Measurements from ENCODE around the gene PLPP3.

Gene PLPP3

DNA sequence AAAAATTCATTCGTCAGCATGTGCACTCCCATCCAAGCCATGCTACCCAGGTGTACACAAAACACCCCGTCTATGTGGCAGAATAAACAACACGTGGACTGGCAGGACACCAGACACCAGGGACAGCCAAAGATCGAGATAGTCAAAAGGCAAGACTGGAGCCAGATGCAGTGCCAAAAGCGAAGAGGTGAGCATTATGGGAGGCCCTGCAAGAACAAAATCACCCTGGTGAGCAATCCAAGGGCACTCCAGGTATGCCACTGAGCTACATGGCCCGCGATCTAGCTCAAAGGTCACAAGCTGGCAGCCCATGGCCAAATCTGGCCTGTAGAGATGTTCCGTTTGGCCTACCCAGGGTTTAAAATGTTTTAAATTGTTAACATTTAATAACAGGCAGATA is 33.7 kb downstream of the PLPP3 start:
- DNase-seq = no peak

GRCh38 chr1:56543783-56544612 is 35.4 kb downstream of the PLPP3 start:
- DNase-seq = no peak

- DNase-seq = no peak
Measured at GRCh38 chr1:56542651-56543050, 36.7 kb downstream of the PLPP3 start.

DNA sequence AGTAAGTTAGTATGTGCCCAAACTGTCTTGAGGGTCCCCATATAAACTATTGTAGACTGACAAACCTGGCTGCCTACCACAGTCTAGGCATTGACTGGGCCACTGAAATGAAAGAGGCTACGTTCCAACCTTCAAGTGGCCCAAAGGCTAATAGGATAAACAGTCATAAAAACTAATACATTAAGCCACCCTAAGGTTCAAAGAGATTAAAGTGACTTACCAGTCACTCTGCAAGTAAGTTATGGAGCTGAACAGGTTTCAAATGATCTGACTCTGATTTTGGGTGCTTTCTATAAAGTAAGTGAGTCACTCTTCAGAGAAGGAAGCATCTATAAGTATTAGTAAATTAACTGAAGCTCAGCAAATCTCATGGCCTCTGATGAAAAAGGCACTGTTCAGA is 38.0 kb downstream of the PLPP3 start:
- no peak for DNase-seq

DNA sequence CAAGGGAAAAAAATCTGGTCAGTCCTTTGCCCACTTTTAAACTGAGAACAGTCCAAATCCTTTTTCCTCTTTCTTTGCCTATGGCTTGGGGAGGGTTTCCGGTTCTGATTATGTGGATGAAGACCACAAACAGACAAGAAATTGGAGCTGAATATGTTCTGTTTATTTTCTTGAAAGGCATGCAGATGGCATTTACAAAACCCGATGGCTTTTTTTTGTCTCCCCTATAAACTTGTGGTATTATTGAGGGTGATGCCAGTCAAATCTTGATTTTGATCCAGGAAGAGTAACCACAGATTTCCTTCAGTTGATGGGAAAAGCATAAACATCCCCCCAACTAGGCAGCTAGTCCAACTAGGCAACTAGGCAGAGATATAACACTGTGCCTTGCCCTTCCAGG is 38.9 kb downstream of the PLPP3 start:
- no peak for DNase-seq

GRCh38 chr1:56539520-56539931 is 39.8 kb downstream of the PLPP3 start:
- DNase-seq = no peak

GRCh38 chr1:56538532-56538931 is 40.8 kb downstream of the PLPP3 start:
- no peak for DNase-seq

DNA sequence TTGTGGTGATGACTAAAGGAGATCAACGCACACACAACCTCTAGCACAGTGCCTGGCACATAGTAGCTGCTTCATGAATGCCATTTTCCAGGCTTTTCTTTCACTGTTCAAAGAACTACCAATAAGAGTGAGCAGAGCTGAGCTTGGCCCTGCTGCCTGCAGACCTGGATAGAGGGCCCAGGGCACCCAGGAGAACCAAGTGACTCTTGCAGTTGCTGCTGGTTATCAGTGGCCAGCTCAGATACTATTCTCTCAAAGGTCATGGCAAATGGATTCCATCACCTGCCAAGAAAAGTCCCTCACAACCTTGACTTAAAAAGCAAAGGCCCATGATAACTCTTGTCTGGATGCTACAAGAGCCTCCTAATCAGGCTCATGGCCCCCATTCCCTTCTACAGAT is 41.7 kb downstream of the PLPP3 start:
- DNase-seq = no peak

DNA sequence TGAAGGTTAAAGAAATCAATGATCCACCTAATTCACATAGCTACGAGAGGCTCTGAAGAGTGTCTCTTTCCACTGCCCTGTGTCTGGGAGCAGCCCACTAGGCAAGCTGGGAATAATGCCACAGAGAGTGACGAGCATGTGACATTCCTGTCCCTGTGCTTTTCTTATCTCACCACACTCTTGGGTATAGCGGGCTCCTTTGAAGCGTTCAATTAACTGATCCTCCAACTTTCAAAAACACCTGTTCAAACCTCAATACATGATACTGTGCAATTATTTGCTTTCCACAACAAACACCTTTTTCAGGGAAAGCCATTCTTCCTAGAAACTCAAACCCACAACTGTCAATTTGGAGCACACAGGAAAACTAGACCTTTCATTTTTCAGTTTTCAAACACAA is 43.4 kb downstream of the PLPP3 start:
- no peak for DNase-seq

- no peak for DNase-seq
Measured at GRCh38 chr1:56535362-56535761, 44.0 kb downstream of the PLPP3 start.

- no peak for DNase-seq
Measured at GRCh38 chr1:56534130-56534651, 45.2 kb downstream of the PLPP3 start.

DNA sequence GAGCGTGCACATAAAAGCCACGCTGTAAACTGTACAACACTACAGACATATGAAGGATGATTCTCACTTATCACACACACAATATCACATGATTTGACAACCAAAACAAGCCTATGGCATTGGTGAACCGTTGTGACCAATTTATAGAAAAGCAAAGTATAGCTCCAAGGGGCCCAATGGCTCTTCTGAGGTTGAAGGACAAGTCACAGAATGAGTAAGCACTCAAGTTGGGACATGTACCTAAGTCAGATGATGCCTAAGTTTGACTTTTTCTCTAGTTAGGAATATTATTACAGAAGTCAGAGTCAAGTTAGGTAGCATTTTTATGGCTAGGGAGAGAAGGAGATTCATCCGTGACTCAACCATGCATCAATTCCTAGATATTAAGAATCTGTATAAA is 45.7 kb downstream of the PLPP3 start:
- no peak for DNase-seq

- no peak for DNase-seq
Measured at GRCh38 chr1:56533197-56533596, 46.2 kb downstream of the PLPP3 start.

- no peak for DNase-seq
Measured at GRCh38 chr1:56532350-56532683, 47.0 kb downstream of the PLPP3 start.

DNA sequence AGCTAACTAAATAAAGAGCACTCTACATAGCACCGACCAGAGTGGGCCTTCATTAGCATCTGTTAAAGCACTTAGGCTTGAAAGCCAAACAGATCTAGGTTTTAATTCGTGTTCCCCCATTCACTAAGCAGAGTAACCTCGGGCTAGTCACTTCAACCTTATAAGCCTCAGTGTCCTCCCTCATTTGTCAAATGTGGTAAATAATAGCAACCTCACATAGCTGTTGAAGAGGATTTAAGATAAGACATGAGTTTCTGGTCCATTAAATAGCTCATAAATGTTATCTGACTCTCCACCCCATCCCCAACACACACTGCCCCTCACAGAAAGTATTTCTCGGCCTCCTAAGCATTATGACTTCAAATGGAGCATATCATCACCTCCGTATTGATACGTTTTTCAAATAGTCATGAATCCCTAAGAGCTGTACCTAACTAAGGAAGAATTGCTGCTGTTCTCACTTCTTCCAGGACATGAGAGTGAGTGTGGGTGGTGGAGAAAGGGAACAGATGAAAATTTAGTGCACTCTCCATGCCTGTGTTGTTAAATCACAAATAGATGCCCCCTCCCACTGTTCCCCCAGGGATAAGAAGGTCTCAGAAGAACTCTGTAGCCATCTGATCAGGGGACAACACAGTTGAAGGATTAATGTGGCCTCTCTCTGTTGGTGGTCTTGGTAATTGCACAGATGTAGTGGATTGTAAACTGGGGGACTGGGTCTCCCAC is 47.6 kb downstream of the PLPP3 start:
- DNase-seq = peak; percentile 79

DNA sequence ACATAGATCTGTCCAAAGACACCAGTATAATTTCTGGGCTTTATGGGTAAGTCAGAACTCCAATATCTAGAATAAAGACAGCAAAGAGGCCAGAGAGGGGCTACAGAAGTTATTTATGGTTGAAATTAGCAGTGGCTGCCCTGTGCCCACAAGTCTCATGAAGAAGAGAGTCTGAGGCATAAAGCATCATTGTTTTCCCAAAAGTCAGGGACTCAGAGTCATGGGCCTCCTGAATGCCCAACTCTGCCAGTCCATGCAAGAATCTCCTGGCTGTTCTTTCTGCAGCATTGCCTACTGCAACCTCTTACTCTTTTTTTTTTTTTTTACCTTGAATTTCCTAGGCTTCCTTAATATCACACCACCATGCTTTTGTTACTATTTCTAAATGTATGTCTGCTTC is 49.6 kb downstream of the PLPP3 start:
- DNase-seq = no peak

GRCh38 chr1:56527548-56528302 is 51.6 kb downstream of the PLPP3 start:
- no peak for DNase-seq

- no peak for DNase-seq
Measured at GRCh38 chr1:56526571-56527174, 52.7 kb downstream of the PLPP3 start.

DNA sequence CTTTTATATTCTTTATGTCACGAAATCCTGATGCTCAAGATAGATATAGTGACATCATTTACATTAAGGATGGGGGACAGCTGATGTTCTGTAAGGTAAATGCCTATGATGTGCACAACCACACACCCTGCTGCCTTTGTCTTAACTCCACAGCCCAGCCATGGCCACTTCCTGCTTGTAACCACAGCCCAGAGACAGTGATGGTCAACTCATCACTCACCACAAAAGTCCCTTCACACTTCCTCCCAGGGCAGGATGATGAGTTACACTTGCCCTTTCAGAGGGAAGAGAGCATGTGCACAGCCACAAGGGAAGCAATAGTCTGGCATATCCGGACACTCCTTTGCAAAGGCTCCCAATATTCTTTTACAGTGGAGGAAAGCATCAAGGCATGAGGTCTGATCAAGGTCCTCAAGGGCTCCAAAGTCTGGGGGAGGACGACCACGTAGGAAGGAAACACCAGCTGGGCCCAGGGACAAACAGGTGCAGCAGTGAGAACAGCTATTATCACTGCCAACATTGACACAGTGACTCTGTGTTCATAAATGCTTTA is 53.8 kb downstream of the PLPP3 start:
- no peak for DNase-seq

DNA sequence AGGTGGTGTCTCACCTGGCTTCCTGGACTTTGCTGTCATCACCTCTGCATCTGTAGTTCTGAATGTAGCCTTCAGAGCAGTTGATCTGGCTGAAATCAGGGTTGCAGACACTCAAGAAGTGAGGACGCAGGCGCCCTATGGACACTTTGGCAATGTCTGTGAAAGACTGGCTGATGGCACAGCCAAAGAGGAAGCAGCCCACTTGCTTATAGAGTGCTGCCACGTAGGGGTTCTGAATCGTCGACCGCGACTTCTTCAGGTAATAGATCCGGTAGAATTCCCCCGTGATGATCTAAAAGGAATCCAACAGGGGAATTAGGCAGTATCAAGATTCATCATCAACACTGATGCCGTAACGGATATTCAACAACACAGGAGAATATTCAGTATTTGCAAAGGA is 55.1 kb downstream of the PLPP3 start:
- no peak for DNase-seq

GRCh38 chr1:56522680-56523079 is 56.7 kb downstream of the PLPP3 start:
- no peak for DNase-seq

- DNase-seq = no peak
Measured at GRCh38 chr1:56520016-56520601, 59.3 kb downstream of the PLPP3 start.

Measured in NCI-H187 treated with DMSO at 0.1 percent for 48 hours (cell line).